Measurements from ENCODE around the gene ZNF600. TPM values are rescaled to one million over a fixed set of nuclear protein-coding genes. Genes with fewer than 3 reads are reported as not detected.
A peak's percentile ranks its signal among the peaks of the same experiment; 100 is the strongest.
"Not testable (repeated sequence)": the region's sequence is repeated elsewhere in the genome, so short reads cannot be mapped to it uniquely, and the experiment has no call there.

ZNF600 gene
- total RNA-seq, 2 experiments from 2014 or later: 18.2 to 20.5 TPM

GRCh38 chr19:52739576-52739975 lies 47.0 kb downstream of the ZNF600 start:
- Mint-ChIP-seq H3K27me3 (ENCODE audit: low read depth) (peaks cover 2% of the 10 kb centered on the region), H3K4me1 (ENCODE audit: low read depth) (peaks cover 39% of the 10 kb centered on the region), H3K27ac (no peak overlapping the region), H3K36me3 (ENCODE audit: low read depth) (peaks cover 18% of the 10 kb centered on the region), H3K4me3 (no peak overlapping the region), H3K9me3 (ENCODE audit: insufficient read depth) (peaks cover 35% of the 10 kb centered on the region)
- ChIA-PET CTCF (no interaction called here), POLR2A (no interaction called here)
- no peak for DNase-seq
- no peak for ATAC-seq

- peaks cover 2% of the 10 kb centered on the region for H3K27me3 Mint-ChIP-seq (ENCODE audit: low read depth)
- H3K9me3 Mint-ChIP-seq (ENCODE audit: insufficient read depth): peaks cover 25% of the 10 kb centered on the region
- peak; percentile 23 for DNase-seq
- POLR2A ChIA-PET: no interaction called here
- H3K4me3 Mint-ChIP-seq: peak overlapping the region; percentile 83
- peaks cover 37% of the 10 kb centered on the region for H3K36me3 Mint-ChIP-seq (ENCODE audit: low read depth)
- H3K27ac Mint-ChIP-seq: peak overlapping the region; percentile 89
- peaks cover 22% of the 10 kb centered on the region for H3K4me1 Mint-ChIP-seq (ENCODE audit: low read depth)
- CTCF ChIA-PET: interaction anchor here (0.9 to 1.2 kb wide), 3 partner anchors 9 to 71 kb away, joined by 3 read pairs; no protein-coding TSS in a partner anchor
- no peak for ATAC-seq
Observed at GRCh38 chr19:52735734-52736133, 50.9 kb downstream of the ZNF600 start.

GRCh38 chr19:52734893-52735661 lies 51.5 kb downstream of the ZNF600 start, which contains the start of gene ZNF611:
Gene ZNF611, minus strand, starts transcription at chr19:52735044. Its CDS starts 19,150 bp downstream, at chr19:52715894.
- Mint-ChIP-seq H3K36me3 (ENCODE audit: low read depth) (peaks cover 33% of the 10 kb centered on the region), H3K9me3 (ENCODE audit: insufficient read depth) (peaks cover 18% of the 10 kb centered on the region), H3K27me3 (ENCODE audit: low read depth) (no peaks in the 10 kb centered on the region), H3K4me3 (peak within 1 kb of the TSS; percentile 83), H3K27ac (peak within 1 kb of the TSS; percentile 89), H3K4me1 (ENCODE audit: low read depth) (peaks cover 22% of the 10 kb centered on the region)
- CTCF ChIA-PET: interaction anchor here (0.9 to 1.2 kb wide), 3 partner anchors 10 to 71 kb away, joined by 3 read pairs; no protein-coding TSS in a partner anchor
- DNase-seq (peak; percentile 99), ATAC-seq (peak; percentile 99)
- POLR2A ChIA-PET: interaction anchor here (1.0 kb wide), 1 partner anchor 136 kb away, joined by 3 read pairs; no protein-coding TSS in a partner anchor

GRCh38 chr19:52734331-52734892 lies 52.2 kb downstream of the ZNF600 start:
- DNase-seq (peak; percentile 26), ATAC-seq (peak; percentile 51)
- Mint-ChIP-seq H3K4me1 (ENCODE audit: low read depth) (peaks cover 25% of the 10 kb centered on the region), H3K9me3 (ENCODE audit: insufficient read depth) (peaks cover 14% of the 10 kb centered on the region), H3K27me3 (ENCODE audit: low read depth) (no peaks in the 10 kb centered on the region), H3K36me3 (ENCODE audit: low read depth) (peaks cover 35% of the 10 kb centered on the region), H3K4me3 (peak overlapping the region; percentile 83), H3K27ac (peak overlapping the region; percentile 89)
- ChIA-PET CTCF (no interaction called here), POLR2A (interaction anchor here (1.0 kb wide), 1 partner anchor 135 kb away, joined by 3 read pairs; no protein-coding TSS in a partner anchor)

- H3K27ac Mint-ChIP-seq; H3K4me1 Mint-ChIP-seq (ENCODE audit: low read depth); H3K9me3 Mint-ChIP-seq (ENCODE audit: insufficient read depth); H3K4me3 Mint-ChIP-seq; DNase-seq; H3K27me3 Mint-ChIP-seq (ENCODE audit: low read depth); CTCF ChIA-PET; ATAC-seq: not testable (repeated sequence)
- POLR2A ChIA-PET: interaction anchor here (0.6 kb wide), 1 partner anchor 82 kb away, joined by 3 read pairs; no protein-coding TSS in a partner anchor
- H3K36me3 Mint-ChIP-seq (ENCODE audit: low read depth): peaks cover 82% of the 10 kb centered on the region
Observed at GRCh38 chr19:52726051-52726450, 60.5 kb downstream of the ZNF600 start.

- Mint-ChIP-seq H3K36me3 (ENCODE audit: low read depth) (peaks cover 82% of the 10 kb centered on the region), H3K4me3 (no peak overlapping the region), H3K27me3 (ENCODE audit: low read depth) (no peaks in the 10 kb centered on the region), H3K9me3 (ENCODE audit: insufficient read depth) (peaks cover 10% of the 10 kb centered on the region), H3K27ac (no peak overlapping the region), H3K4me1 (ENCODE audit: low read depth) (peaks cover 3% of the 10 kb centered on the region)
- ATAC-seq (no peak), DNase-seq (no peak)
- CTCF ChIA-PET: no interaction called here
- POLR2A ChIA-PET: no interaction called here
Observed at GRCh38 chr19:52725528-52725961, 61.0 kb downstream of the ZNF600 start.

- ChIA-PET POLR2A (no interaction called here), CTCF (no interaction called here)
- peak overlapping the region; percentile 46 for H3K27ac Mint-ChIP-seq
- no peaks in the 10 kb centered on the region for H3K27me3 Mint-ChIP-seq (ENCODE audit: low read depth)
- ATAC-seq: no peak
- peaks cover 84% of the 10 kb centered on the region for H3K36me3 Mint-ChIP-seq (ENCODE audit: low read depth)
- H3K9me3 Mint-ChIP-seq (ENCODE audit: insufficient read depth): peaks cover 11% of the 10 kb centered on the region
- DNase-seq: no peak
- H3K4me3 Mint-ChIP-seq: no peak overlapping the region
- peaks cover 3% of the 10 kb centered on the region for H3K4me1 Mint-ChIP-seq (ENCODE audit: low read depth)
Observed at GRCh38 chr19:52724701-52725514, 61.7 kb downstream of the ZNF600 start.

GRCh38 chr19:52723907-52724598 lies 62.5 kb downstream of the ZNF600 start:
- ATAC-seq; H3K4me3 Mint-ChIP-seq; POLR2A ChIA-PET; DNase-seq; CTCF ChIA-PET; H3K4me1 Mint-ChIP-seq (ENCODE audit: low read depth); H3K27me3 Mint-ChIP-seq (ENCODE audit: low read depth): not testable (repeated sequence)
- peaks cover 86% of the 10 kb centered on the region for H3K36me3 Mint-ChIP-seq (ENCODE audit: low read depth)
- H3K9me3 Mint-ChIP-seq (ENCODE audit: insufficient read depth): peaks cover 15% of the 10 kb centered on the region
- H3K27ac Mint-ChIP-seq: peak overlapping the region; percentile 46

GRCh38 chr19:52722062-52723003 lies 64.3 kb downstream of the ZNF600 start:
- Mint-ChIP-seq H3K27me3 (ENCODE audit: low read depth) (no peaks in the 10 kb centered on the region), H3K36me3 (ENCODE audit: low read depth) (peaks cover 86% of the 10 kb centered on the region), H3K9me3 (ENCODE audit: insufficient read depth) (peaks cover 17% of the 10 kb centered on the region), H3K4me3 (no peak overlapping the region), H3K27ac (no peak overlapping the region), H3K4me1 (ENCODE audit: low read depth) (peaks cover 2% of the 10 kb centered on the region)
- ChIA-PET CTCF (no interaction called here), POLR2A (no interaction called here)
- no peak for DNase-seq
- ATAC-seq: no peak

- DNase-seq; CTCF ChIA-PET; POLR2A ChIA-PET; H3K27me3 Mint-ChIP-seq (ENCODE audit: low read depth); ATAC-seq; H3K27ac Mint-ChIP-seq; H3K4me3 Mint-ChIP-seq: not testable (repeated sequence)
- Mint-ChIP-seq H3K36me3 (ENCODE audit: low read depth) (peaks cover 89% of the 10 kb centered on the region), H3K9me3 (ENCODE audit: insufficient read depth) (peaks cover 23% of the 10 kb centered on the region), H3K4me1 (ENCODE audit: low read depth) (peaks cover 20% of the 10 kb centered on the region)
Observed at GRCh38 chr19:52720541-52720940, 66.0 kb downstream of the ZNF600 start.
